ENCODE results near the gene SAMM50. TPM values are rescaled to one million over a fixed set of nuclear protein-coding genes. Genes with fewer than 3 reads are reported as not detected.

Gene SAMM50
- total RNA-seq, 2 donors from 2014 or later, result 54.4 to 56.0 TPM

DNA sequence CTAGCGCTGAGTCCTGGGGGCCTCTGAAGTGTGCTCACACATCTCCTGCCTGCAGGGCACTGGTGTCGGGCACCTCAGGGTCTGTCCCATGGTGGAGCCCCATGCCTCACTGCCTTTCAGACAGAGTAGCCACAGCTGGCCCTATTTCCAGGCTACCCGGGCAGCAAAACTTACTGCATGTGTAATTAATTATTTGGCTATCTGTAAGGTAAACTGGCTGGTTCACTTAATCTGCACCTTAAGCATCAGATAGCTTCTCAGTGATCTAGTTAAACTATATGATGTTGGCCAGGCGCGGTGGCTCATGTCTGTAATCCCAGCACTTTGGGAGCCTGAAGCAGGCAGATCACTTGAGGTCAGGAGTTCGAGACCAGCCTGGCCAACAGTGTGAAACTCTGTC lies 26.3 kb upstream of the SAMM50 start:
- peaks cover 20% of the 10 kb centered on the region for H3K4me1 Mint-ChIP-seq
- no peaks in the 10 kb centered on the region for H3K27me3 Mint-ChIP-seq (ENCODE audit: insufficient read depth)
- DNase-seq, result no peak
- peaks cover 10% of the 10 kb centered on the region for H3K4me1 ChIP-seq (ENCODE audit: control insufficient read depth, insufficient read depth, low read length)
- H3K27me3 ChIP-seq (ENCODE audit: control insufficient read depth, insufficient read depth, low read length, poor library complexity, severe bottlenecking), result no peaks in the 10 kb centered on the region
- WGBS, 2 experiments (ENCODE audit: insufficient coverage in 1 of 2, insufficient read length in 1 of 2), result 96 to 98% methylated on average over 6 of the region's 6 CpGs
- H3K4me3 ChIP-seq (ENCODE audit: low read length), result no peak overlapping the region
- no peaks in the 10 kb centered on the region for H3K9me3 Mint-ChIP-seq
- H3K27ac ChIP-seq (ENCODE audit: low read depth, low read length), result no peak overlapping the region
- H3K27ac Mint-ChIP-seq, result no peak overlapping the region
- TF ChIP-seq, protein P1, sequence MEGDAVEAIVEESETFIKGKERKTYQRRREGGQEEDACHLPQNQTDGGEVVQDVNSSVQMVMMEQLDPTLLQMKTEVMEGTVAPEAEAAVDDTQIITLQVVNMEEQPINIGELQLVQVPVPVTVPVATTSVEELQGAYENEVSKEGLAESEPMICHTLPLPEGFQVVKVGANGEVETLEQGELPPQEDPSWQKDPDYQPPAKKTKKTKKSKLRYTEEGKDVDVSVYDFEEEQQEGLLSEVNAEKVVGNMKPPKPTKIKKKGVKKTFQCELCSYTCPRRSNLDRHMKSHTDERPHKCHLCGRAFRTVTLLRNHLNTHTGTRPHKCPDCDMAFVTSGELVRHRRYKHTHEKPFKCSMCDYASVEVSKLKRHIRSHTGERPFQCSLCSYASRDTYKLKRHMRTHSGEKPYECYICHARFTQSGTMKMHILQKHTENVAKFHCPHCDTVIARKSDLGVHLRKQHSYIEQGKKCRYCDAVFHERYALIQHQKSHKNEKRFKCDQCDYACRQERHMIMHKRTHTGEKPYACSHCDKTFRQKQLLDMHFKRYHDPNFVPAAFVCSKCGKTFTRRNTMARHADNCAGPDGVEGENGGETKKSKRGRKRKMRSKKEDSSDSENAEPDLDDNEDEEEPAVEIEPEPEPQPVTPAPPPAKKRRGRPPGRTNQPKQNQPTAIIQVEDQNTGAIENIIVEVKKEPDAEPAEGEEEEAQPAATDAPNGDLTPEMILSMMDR (conservative IDR thresholded peaks at IDR 0.05), result no peak
- H3K9me3 ChIP-seq (ENCODE audit: control insufficient read depth, low read length), result no peaks in the 10 kb centered on the region
- peaks cover 63% of the 10 kb centered on the region for H3K36me3 Mint-ChIP-seq (ENCODE audit: low read depth)
- H3K9ac ChIP-seq (ENCODE audit: extremely low read depth, low read length, poor library complexity, severe bottlenecking), result no peak overlapping the region
- peaks cover 65% of the 10 kb centered on the region for H3K36me3 ChIP-seq (ENCODE audit: control insufficient read depth, insufficient read depth, low read length)
- no peak overlapping the region for H3K4me3 Mint-ChIP-seq

- H3K9me3 Mint-ChIP-seq, result no peaks in the 10 kb centered on the region
- no peak overlapping the region for H3K4me3 ChIP-seq (ENCODE audit: low read length)
- no peaks in the 10 kb centered on the region for H3K9me3 ChIP-seq (ENCODE audit: control insufficient read depth, low read length)
- TF ChIP-seq, protein P1 (conservative IDR thresholded peaks at IDR 0.05), result no peak
- peaks cover 87% of the 10 kb centered on the region for H3K36me3 Mint-ChIP-seq (ENCODE audit: low read depth)
- H3K4me1 ChIP-seq (ENCODE audit: control insufficient read depth, insufficient read depth, low read length), result peaks cover 3% of the 10 kb centered on the region
- H3K9ac ChIP-seq (ENCODE audit: extremely low read depth, low read length, poor library complexity, severe bottlenecking), result no peak overlapping the region
- H3K27me3 Mint-ChIP-seq (ENCODE audit: insufficient read depth), result no peaks in the 10 kb centered on the region
- no peak overlapping the region for H3K4me3 Mint-ChIP-seq
- no peak overlapping the region for H3K27ac ChIP-seq (ENCODE audit: low read depth, low read length)
- no peaks in the 10 kb centered on the region for H3K27me3 ChIP-seq (ENCODE audit: control insufficient read depth, insufficient read depth, low read length, poor library complexity, severe bottlenecking)
- peaks cover 4% of the 10 kb centered on the region for H3K4me1 Mint-ChIP-seq
- WGBS, 2 experiments (ENCODE audit: insufficient coverage in 1 of 2, insufficient read length in 1 of 2), result 85 to 89% methylated on average over 4 of the region's 4 CpGs
- DNase-seq, result no peak
- peaks cover 88% of the 10 kb centered on the region for H3K36me3 ChIP-seq (ENCODE audit: control insufficient read depth, insufficient read depth, low read length)
- H3K27ac Mint-ChIP-seq, result no peak overlapping the region
Measured at GRCh38 chr22:43931771-43932170, 23.5 kb upstream of the SAMM50 start.

DNA sequence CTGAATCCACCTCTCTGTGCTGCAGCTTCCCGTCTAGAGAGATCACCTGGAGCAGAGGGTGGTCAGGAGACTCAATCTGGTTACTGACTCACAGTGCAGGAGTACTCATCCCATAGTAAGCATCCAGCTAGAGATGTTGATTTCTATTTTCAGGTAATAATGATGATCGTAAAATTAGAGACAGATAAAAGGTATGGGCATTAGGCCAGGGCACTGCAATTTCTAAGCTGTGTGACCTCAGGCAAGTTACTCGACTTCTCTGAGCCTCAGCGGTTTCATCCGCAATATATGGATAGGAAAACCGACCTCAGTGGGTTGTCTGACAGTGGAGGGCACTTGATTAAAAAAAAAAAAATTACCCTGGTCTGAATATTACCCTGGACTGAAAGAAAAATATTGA lies 13.8 kb upstream of the SAMM50 start:
- no peak overlapping the region for H3K4me3 ChIP-seq (ENCODE audit: low read length)
- TF ChIP-seq, protein P1 (conservative IDR thresholded peaks at IDR 0.05), result no peak
- no peak overlapping the region for H3K4me3 Mint-ChIP-seq
- peaks cover 96% of the 10 kb centered on the region for H3K36me3 Mint-ChIP-seq (ENCODE audit: low read depth)
- H3K27me3 ChIP-seq (ENCODE audit: control insufficient read depth, insufficient read depth, low read length, poor library complexity, severe bottlenecking), result no peaks in the 10 kb centered on the region
- 93 to 98% methylated on average over 5 to 6 of the region's 6 CpGs for WGBS, 2 experiments (ENCODE audit: insufficient coverage in 1 of 2, insufficient read length in 1 of 2)
- no peak overlapping the region for H3K27ac ChIP-seq (ENCODE audit: low read depth, low read length)
- DNase-seq, result no peak
- H3K4me1 Mint-ChIP-seq, result no peaks in the 10 kb centered on the region
- H3K4me1 ChIP-seq (ENCODE audit: control insufficient read depth, insufficient read depth, low read length), result no peaks in the 10 kb centered on the region
- peaks cover 6% of the 10 kb centered on the region for H3K9me3 ChIP-seq (ENCODE audit: control insufficient read depth, low read length)
- H3K9ac ChIP-seq (ENCODE audit: extremely low read depth, low read length, poor library complexity, severe bottlenecking), result no peak overlapping the region
- H3K27me3 Mint-ChIP-seq (ENCODE audit: insufficient read depth), result no peaks in the 10 kb centered on the region
- no peaks in the 10 kb centered on the region for H3K9me3 Mint-ChIP-seq
- peaks cover 95% of the 10 kb centered on the region for H3K36me3 ChIP-seq (ENCODE audit: control insufficient read depth, insufficient read depth, low read length)
- H3K27ac Mint-ChIP-seq, result no peak overlapping the region
